GM21360 (cell line): ENCODE results near the gene TNFRSF1A.
"Not testable (repeated sequence)": the region's sequence is repeated elsewhere in the genome, so short reads cannot be mapped to it uniquely, and the experiment has no call there.

ENCODE experiments used
- ATAC-seq: cut with Tn5 transposase; IDR thresholded peaks from one replicate; pipeline ENCODE4 v1.9.1; 2021; ENCODE audit warnings: mild to moderate bottlenecking, moderate library complexity; ENCODE audit not compliant: unreplicated experiment

Gene TNFRSF1A

GRCh38 chr12:6310771-6311610 is 30.9 kb downstream of the TNFRSF1A start:
- ATAC-seq = no peak

- no peak for ATAC-seq
Measured at GRCh38 chr12:6307529-6307928, 34.3 kb downstream of the TNFRSF1A start.

- no peak for ATAC-seq
Measured at GRCh38 chr12:6306599-6307220, 35.2 kb downstream of the TNFRSF1A start.

GRCh38 chr12:6306151-6306550 is 35.7 kb downstream of the TNFRSF1A start:
- ATAC-seq = no peak

- ATAC-seq = no peak
Measured at GRCh38 chr12:6303071-6303470, 38.8 kb downstream of the TNFRSF1A start.

GRCh38 chr12:6302621-6303020 is 39.3 kb downstream of the TNFRSF1A start:
- ATAC-seq = no peak

- no peak for ATAC-seq
Measured at GRCh38 chr12:6301721-6302120, 40.2 kb downstream of the TNFRSF1A start.

- ATAC-seq = no peak
Measured at GRCh38 chr12:6297170-6297569, 44.7 kb downstream of the TNFRSF1A start.

GRCh38 chr12:6295094-6295811 is 46.6 kb downstream of the TNFRSF1A start:
- ATAC-seq = no peak

- ATAC-seq = no peak
Measured at GRCh38 chr12:6294156-6295093, 47.5 kb downstream of the TNFRSF1A start.

- no peak for ATAC-seq
Measured at GRCh38 chr12:6292606-6293005, 49.3 kb downstream of the TNFRSF1A start.

GRCh38 chr12:6289906-6290305 is 52.0 kb downstream of the TNFRSF1A start:
- not testable (repeated sequence) for ATAC-seq

GRCh38 chr12:6289081-6289480 is 52.8 kb downstream of the TNFRSF1A start:
- ATAC-seq = not testable (repeated sequence)

GRCh38 chr12:6288235-6288634 is 53.6 kb downstream of the TNFRSF1A start:
- no peak for ATAC-seq

- ATAC-seq = no peak
Measured at GRCh38 chr12:6285532-6286306, 56.2 kb downstream of the TNFRSF1A start.

- ATAC-seq = no peak
Measured at GRCh38 chr12:6285063-6285477, 56.8 kb downstream of the TNFRSF1A start.

- ATAC-seq = no peak
Measured at GRCh38 chr12:6284273-6284672, 57.6 kb downstream of the TNFRSF1A start.

GRCh38 chr12:6282453-6282840 is 59.4 kb downstream of the TNFRSF1A start:
- no peak for ATAC-seq

- ATAC-seq = no peak
Measured at GRCh38 chr12:6281081-6281809, 60.6 kb downstream of the TNFRSF1A start.
